DND-41 (cell line): ENCODE measurements around the gene PCBP2.

Source experiments
- ATAC-seq: fragments of 200-7000 bp; cut with Tn5 transposase; 3 replicates; pipeline ENCODE4 v1.9.1; 2021; ENCODE audit warnings: low read depth; ENCODE audit not compliant: insufficient read depth
- DNase-seq: peaks from one replicate; pipeline ENCODE4 v3.0.0-alpha.2; 2020
- H2AFZ ChIP-seq: 2 replicates; pipeline ENCODE4 v1.6.0; 2012; ENCODE audit warnings: low read depth, low read length
- H3K27ac ChIP-seq: 2 replicates; pipeline ENCODE4 v1.5.1; 2012; ENCODE audit warnings: low read length, inconsistent platforms
- H3K27me3 ChIP-seq: fragments of 200-600 bp; sonication (generic); 2 replicates; pipeline ENCODE4 v1.6.0; 2012; ENCODE audit warnings: low read length, mild to moderate bottlenecking, inconsistent platforms; ENCODE audit not compliant: insufficient read depth, poor library complexity
- H3K36me3 ChIP-seq: 2 replicates; pipeline ENCODE4 v1.5.1; 2012; ENCODE audit warnings: low read length, inconsistent platforms; ENCODE audit not compliant: insufficient read depth
- H3K4me1 ChIP-seq: 2 replicates; pipeline ENCODE4 v1.5.1; 2012; ENCODE audit warnings: mild to moderate bottlenecking, low read length; ENCODE audit not compliant: insufficient read depth
- H3K4me2 ChIP-seq: 2 replicates; pipeline ENCODE4 v1.6.0; 2012; ENCODE audit warnings: mild to moderate bottlenecking, moderate library complexity, low read length, inconsistent platforms; ENCODE audit not compliant: insufficient read depth
- H3K4me3 ChIP-seq, 2 experiments: fragments of 200-600 bp in 1 of 2; shearing (Covaris generic) in 1 of 2; 2 replicates each; pipeline ENCODE4 v1.5.1; 2012 to 2016; ENCODE audit warnings: inconsistent platforms in 2 of 2, low read length in 2 of 2, mild to moderate bottlenecking in 2 of 2, low read depth in 1 of 2, moderate library complexity in 1 of 2
- H3K79me2 ChIP-seq: 2 replicates; pipeline ENCODE4 v1.6.0; 2012; ENCODE audit warnings: low read length, inconsistent platforms; ENCODE audit not compliant: insufficient read depth
- H3K9ac ChIP-seq: 2 replicates; pipeline ENCODE4 v1.6.0; 2012; ENCODE audit warnings: low read depth, mild to moderate bottlenecking, inconsistent platforms, low read length, moderate library complexity
- H3K9me3 ChIP-seq: 2 replicates; pipeline ENCODE4 v1.5.1; 2012; ENCODE audit warnings: low read length, moderate library complexity, mild to moderate bottlenecking, inconsistent platforms; ENCODE audit not compliant: insufficient read depth, severe bottlenecking
- H4K20me1 ChIP-seq: 2 replicates; pipeline ENCODE4 v1.6.0; 2012; ENCODE audit warnings: low read length; ENCODE audit not compliant: insufficient read depth
- CTCF ChIP-seq: IDR thresholded peaks from 2 replicates; pipeline ENCODE4 v1.5.1; 2012; ENCODE audit warnings: borderline replicate concordance, low read length, moderate library complexity, mild to moderate bottlenecking; ENCODE audit not compliant: poor library complexity, severe bottlenecking; ENCODE audit errors: extremely low read depth
- EZH2 ChIP-seq: IDR thresholded peaks from 3 replicates; pipeline ENCODE4 v1.6.1; 2012; ENCODE audit warnings: borderline replicate concordance, low read depth, mild to moderate bottlenecking, moderate library complexity, low read length, inconsistent platforms; ENCODE audit not compliant: severe bottlenecking

The PCBP2 gene

GRCh38 chr12:53461591-53461990 is 9.7 kb downstream of the PCBP2 start:
- Histone ChIP-seq H4K20me1 (peaks cover 94% of the 10 kb centered on the region), H3K27ac (no peak overlapping the region), H2AFZ (no peak overlapping the region), H3K9ac (no peak overlapping the region), H3K4me2 (no peak overlapping the region), H3K4me1 (peaks cover 8% of the 10 kb centered on the region; the same call in 1 of the 2 replicates), H3K27me3 (no peaks in the 10 kb centered on the region), H3K36me3 (peaks cover 100% of the 10 kb centered on the region), H3K79me2 (peaks cover 99% of the 10 kb centered on the region), H3K9me3 (no peaks in the 10 kb centered on the region), H3K4me3 (no peak overlapping the region)
- ATAC-seq (no peak), DNase-seq (no peak)
- TF ChIP-seq EZH2 (no peak), CTCF (no peak)

- no peak overlapping the region for H3K4me2 ChIP-seq
Observed at GRCh38 chr12:53462935-53463334, 11.0 kb downstream of the PCBP2 start.

DNA sequence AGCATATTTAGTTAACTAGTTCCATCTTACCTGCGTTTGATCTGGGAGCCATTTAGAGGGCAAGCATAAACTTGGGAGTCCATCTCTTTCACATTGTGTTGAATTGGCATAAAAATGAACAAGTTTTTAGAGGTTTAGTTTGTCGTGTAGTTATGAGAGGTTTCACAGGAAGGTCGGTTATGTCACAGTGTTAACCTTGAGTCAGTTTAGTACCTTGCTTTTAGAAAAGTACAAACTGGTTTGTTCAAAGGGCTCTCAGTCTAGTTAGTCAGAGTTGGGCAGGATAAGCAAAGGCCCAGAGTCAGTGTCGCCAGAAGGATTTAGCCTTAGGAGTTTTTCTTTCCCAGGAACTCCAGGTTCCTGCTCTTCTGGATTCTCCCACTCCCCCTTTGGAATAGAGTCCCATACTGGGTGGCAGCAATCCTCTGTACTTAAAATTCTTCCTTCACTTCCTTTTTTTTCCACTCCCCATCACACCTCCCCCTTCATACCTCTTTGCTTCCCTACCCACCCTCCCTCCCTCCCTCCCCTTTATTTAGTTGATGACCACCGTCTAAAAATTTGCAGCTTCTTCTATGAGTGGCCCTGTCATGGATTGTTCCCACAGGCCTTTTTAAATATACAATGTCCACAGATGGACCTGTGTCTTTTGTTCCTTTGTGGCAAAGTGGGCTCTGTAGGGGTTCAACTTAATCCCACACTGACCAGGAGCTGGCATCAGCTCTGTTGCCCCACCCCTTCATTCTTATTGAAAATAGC is 12.1 kb downstream of the PCBP2 start:
- Histone ChIP-seq H3K4me3 (no peak overlapping the region), H3K36me3 (peaks cover 100% of the 10 kb centered on the region), H3K9me3 (no peaks in the 10 kb centered on the region), H4K20me1 (peaks cover 91% of the 10 kb centered on the region), H3K4me2 (no peak overlapping the region), H3K4me1 (peaks cover 8% of the 10 kb centered on the region; the same call in 1 of the 2 replicates), H3K79me2 (peaks cover 97% of the 10 kb centered on the region), H2AFZ (no peak overlapping the region), H3K27me3 (no peaks in the 10 kb centered on the region), H3K9ac (no peak overlapping the region), H3K27ac (no peak overlapping the region)
- DNase-seq (no peak), ATAC-seq (no peak)
- TF ChIP-seq EZH2 (no peak), CTCF (no peak)

More at GRCh38 chr12:53462935-53463334, 11.0 kb downstream of the PCBP2 start:
- DNase-seq = no peak
- TF ChIP-seq EZH2 (no peak), CTCF (no peak)
- peak; percentile 19; the same call in 2 of the 3 replicates for ATAC-seq
- H2AFZ ChIP-seq = no peak overlapping the region
- H3K9ac ChIP-seq = no peak overlapping the region
- H3K4me3 ChIP-seq = no peak overlapping the region
- no peaks in the 10 kb centered on the region for H3K27me3 ChIP-seq
- no peaks in the 10 kb centered on the region for H3K9me3 ChIP-seq
- H3K36me3 ChIP-seq = peaks cover 100% of the 10 kb centered on the region
- H4K20me1 ChIP-seq = peaks cover 93% of the 10 kb centered on the region
- H3K27ac ChIP-seq = no peak overlapping the region
- peaks cover 99% of the 10 kb centered on the region for H3K79me2 ChIP-seq
- peaks cover 8% of the 10 kb centered on the region; the same call in 1 of the 2 replicates for H3K4me1 ChIP-seq
